HCT116 (cell line): Measurements from ENCODE around the gene PEMT. TPM values are rescaled to one million over a fixed set of nuclear protein-coding genes. Genes with fewer than 3 reads are reported as not detected.

Experiments used
- ATAC-seq: fragments of 200-7000 bp; cut with Tn5 transposase; 2 replicates; pipeline ENCODE4 v1.9.1; 2020; ENCODE audit warnings: mild to moderate bottlenecking, moderate library complexity
- BruUV-seq: library from RNA; stranded (reverse); fragments of 400-500 nt; replicated peaks from 2 replicates; lab custom pipeline; 2021; lab: Mats Ljungman, UMichigan
- CTCF ChIA-PET: fragments of 300-600 bp; sonication (Branson Sonifier 250); formaldehyde crosslinking; loops from one replicate; lab custom pipeline; 2021; ENCODE audit warnings: antibody characterized with exemption; lab: Charles Lee
- POLR2A ChIA-PET: fragments of 300-600, 350-600 bp; sonication (Branson Sonifier 250); formaldehyde crosslinking; loops from one replicate; lab custom pipeline; 2021; ENCODE audit warnings: antibody characterized with exemption; lab: Charles Lee
- RAD21 ChIA-PET, 2 experiments: fragments of 300-600 bp; sonication (Branson Sonifier 250); formaldehyde crosslinking; loops; one replicate each; lab custom pipeline; 2023; ENCODE audit warnings: low total read pairs in 2 of 2; ENCODE audit not compliant: uncharacterized antibody in 2 of 2, unreplicated experiment in 2 of 2, low non-redundant PET in 1 of 2; lab: Charles Lee
- DNase-seq: peaks from one replicate; pipeline ENCODE4 v3.0.0-alpha.2; 2010; ENCODE audit warnings: low read depth, low spot score
- H2AFZ ChIP-seq: fragments of 200-600 bp; shearing (Covaris generic), sonication (generic); 2 replicates; pipeline ENCODE4 v1.6.1; 2017; ENCODE audit warnings: low read depth, mixed run types, mixed read lengths, antibody characterized with exemption, low read length; ENCODE audit not compliant: poor library complexity, severe bottlenecking
- H3K27ac ChIP-seq: 2 replicates; pipeline ENCODE4 v1.5.1; 2012; ENCODE audit warnings: low read depth, low read length
- H3K27me3 ChIP-seq: fragments of 200-600 bp; sonication (generic); 2 replicates; pipeline ENCODE4 v1.6.1; 2016; ENCODE audit warnings: mixed run types, low read length, mixed read lengths; ENCODE audit not compliant: insufficient read depth
- H3K36me3 ChIP-seq, 2 experiments: fragments of 200-500 bp in 1 of 2; fragments of 200-600 bp in 1 of 2; sonication (Bioruptor generic) in 1 of 2; sonication (generic) in 1 of 2; 2 replicates each; pipeline versions ENCODE4 v1.5.1 to v1.6.1; 2014 to 2016; ENCODE audit warnings: low read length in 2 of 2, inconsistent platforms in 1 of 2, mixed read lengths in 1 of 2, mixed run types in 1 of 2; ENCODE audit not compliant: insufficient read depth in 2 of 2, control insufficient read depth in 1 of 2
- H3K4me1 ChIP-seq, 2 experiments: fragments of 200-600 bp in 1 of 2; sonication (generic) in 1 of 2; 2 replicates each; pipeline versions ENCODE4 v1.5.1 to v1.6.1; 2012 to 2017; ENCODE audit warnings: low read length in 2 of 2, inconsistent platforms in 1 of 2, mild to moderate bottlenecking in 1 of 2, mixed read lengths in 1 of 2, mixed run types in 1 of 2, moderate library complexity in 1 of 2; ENCODE audit not compliant: insufficient read depth in 2 of 2, control insufficient read depth in 1 of 2
- H3K4me2 ChIP-seq: fragments of 200-600 bp; sonication (generic); 2 replicates; pipeline ENCODE4 v1.6.1; 2017; ENCODE audit warnings: mixed run types, low read length, mixed read lengths
- H3K4me3 ChIP-seq, 2 experiments: fragments of 200-600 bp in 1 of 2; sonication (generic) in 1 of 2; replicated peaks in 1 of 2; 2 replicates each; pipeline ENCODE4 v1.5.1; 2011 to 2016; ENCODE audit warnings: low read length in 2 of 2, control low read depth in 1 of 2, low read depth in 1 of 2, mild to moderate bottlenecking in 1 of 2, mixed read lengths in 1 of 2, mixed run types in 1 of 2
- H3K79me2 ChIP-seq: fragments of 200-600 bp; sonication (generic); 2 replicates; pipeline ENCODE4 v1.6.1; 2017; ENCODE audit warnings: mild to moderate bottlenecking, mixed run types, low read length, moderate library complexity, mixed read lengths; ENCODE audit not compliant: insufficient read depth
- H3K9ac ChIP-seq: fragments of 200-600 bp; sonication (generic); 2 replicates; pipeline ENCODE4 v1.6.1; 2016; ENCODE audit warnings: low read length, mixed read lengths
- H3K9me2 ChIP-seq: fragments of 200-600 bp; sonication (generic), shearing (Covaris generic); 2 replicates; pipeline ENCODE4 v1.6.1; 2017; ENCODE audit warnings: mixed run types, mild to moderate bottlenecking, moderate library complexity; ENCODE audit not compliant: insufficient read depth
- H3K9me3 ChIP-seq, 2 experiments: fragments of 200-500 bp in 1 of 2; fragments of 200-600 bp in 1 of 2; sonication (Bioruptor generic) in 1 of 2; sonication (generic) in 1 of 2; 2 replicates each; pipeline ENCODE4 v1.6.1; 2014 to 2017; ENCODE audit warnings: low read length in 2 of 2, mixed read lengths in 2 of 2, inconsistent platforms in 1 of 2, low read depth in 1 of 2, mild to moderate bottlenecking in 1 of 2, mixed run types in 1 of 2, moderate library complexity in 1 of 2; ENCODE audit not compliant: control insufficient read depth in 1 of 2, insufficient read depth in 1 of 2
- H4K20me1 ChIP-seq: fragments of 200-600 bp; sonication (generic), shearing (Covaris generic); 2 replicates; pipeline ENCODE4 v1.6.1; 2017; ENCODE audit warnings: mixed run types, mild to moderate bottlenecking, moderate library complexity; ENCODE audit not compliant: insufficient read depth
- ATF3 ChIP-seq: IDR thresholded peaks from 2 replicates; pipeline ENCODE4 v1.6.1; 2012
- EGR1 ChIP-seq: IDR thresholded peaks from 2 replicates; pipeline ENCODE4 v1.6.1; 2012; ENCODE audit warnings: low read depth
- EZH2phosphoT487 ChIP-seq: fragments of 200-600 bp; IDR thresholded peaks from 2 replicates; pipeline ENCODE4 v1.6.1; 2018; ENCODE audit warnings: antibody characterized with exemption, borderline replicate concordance
- FOSL1 ChIP-seq: IDR thresholded peaks from 2 replicates; pipeline ENCODE4 v1.6.1; 2012; ENCODE audit warnings: low read depth
- MAX ChIP-seq: IDR thresholded peaks from 2 replicates; pipeline ENCODE4 v1.6.1; 2012
- POLR2A ChIP-seq: IDR thresholded peaks from 2 replicates; pipeline ENCODE4 v1.7.0; 2011; ENCODE audit warnings: borderline replicate concordance; ENCODE audit not compliant: insufficient read depth, insufficient read length; ENCODE audit errors: extremely low read depth
- RAD21 ChIP-seq: IDR thresholded peaks from 2 replicates; pipeline ENCODE4 v1.6.1; 2012; ENCODE audit warnings: low read depth, mild to moderate bottlenecking
- SIN3A ChIP-seq: IDR thresholded peaks from 2 replicates; pipeline ENCODE4 v1.6.1; 2012; ENCODE audit warnings: low read depth
- SP1 ChIP-seq: IDR thresholded peaks from 2 replicates; pipeline ENCODE4 v1.6.1; 2012; ENCODE audit warnings: low read depth
- TCF7L2 ChIP-seq: IDR thresholded peaks from 2 replicates; pipeline ENCODE4 v1.7.0; 2011; ENCODE audit warnings: borderline replicate concordance, inconsistent platforms; ENCODE audit not compliant: insufficient read depth, insufficient read length; ENCODE audit errors: extremely low read depth
- ZFX ChIP-seq: fragments of 450-650 bp; IDR thresholded peaks from 2 replicates; pipeline ENCODE4 v1.6.1; 2017
- ZNF274 ChIP-seq: fragments of 200-500 bp; sonication (Bioruptor generic); IDR thresholded peaks from 2 replicates; pipeline ENCODE4 v1.6.1; 2014; ENCODE audit warnings: mild to moderate bottlenecking, low read depth, low read length, inconsistent platforms
- intact Hi-C: fragments of 100-400 bp; cut with micrococcal nuclease; formaldehyde crosslinking; loops from 2 replicates; pipeline ENCODE4 v1.10.0; 2022
- total RNA-seq: library from RNA; stranded (reverse); gene quantifications from one replicate; pipeline ENCODE4 v1.2.1, GENCODE V29; 2021; ENCODE audit not compliant: unreplicated experiment
- TF ChIP-seq, protein P1 (sequence below), 3 experiments: fragments of 200-600 bp in 1 of 3; sonication (generic) in 1 of 3; IDR thresholded peaks in 2 of 3; conservative IDR thresholded peaks in 1 of 3; 2 replicates each; pipeline ENCODE4 v1.5.1; 2012 to 2017; ENCODE audit warnings: low read depth in 2 of 3, low read length in 2 of 3, antibody characterized with exemption in 1 of 3, borderline replicate concordance in 1 of 3, control low read depth in 1 of 3, mild to moderate bottlenecking in 1 of 3, mixed read lengths in 1 of 3, mixed run types in 1 of 3, moderate library complexity in 1 of 3; ENCODE audit not compliant: insufficient read depth in 1 of 3
- TF ChIP-seq, protein P2 (sequence below): IDR thresholded peaks from 2 replicates; pipeline ENCODE4 v1.6.1; 2011; ENCODE audit warnings: mild to moderate bottlenecking, low read length, moderate library complexity; ENCODE audit not compliant: insufficient replicate concordance; ENCODE audit errors: extremely low read depth

Gene PEMT
- total RNA-seq, 1 experiment from 2014 or later = 52.1 TPM

GRCh38 chr17:17508646-17509591 is 82.6 kb downstream of the PEMT start:
- Histone ChIP-seq H3K27me3 (no peaks in the 10 kb centered on the region), H2AFZ (no peak overlapping the region), H3K9ac (no peak overlapping the region), H4K20me1 (no peaks in the 10 kb centered on the region), H3K4me2 (no peak overlapping the region), H3K9me2 (no peaks in the 10 kb centered on the region), H3K79me2 (no peaks in the 10 kb centered on the region), H3K9me3 (no peaks in the 10 kb centered on the region), H3K4me1 (peaks cover 5 to 32% of the 10 kb centered on the region in 2 experiments; a peak in 3 of 4 replicates), H3K36me3 (no peaks in the 10 kb centered on the region), H3K4me3 (no peak overlapping the region), H3K27ac (no peak overlapping the region)
- CTCF ChIA-PET = interaction anchor here (0.8 kb wide), 1 partner anchor 12 kb away, joined by 3 read pairs; no protein-coding TSS in a partner anchor
- ATAC-seq (no peak), DNase-seq (no peak)
- intact Hi-C loops = no loop called here
- no peak for TF ChIP-seq ZNF274
- TF ChIP-seq, protein P1, sequence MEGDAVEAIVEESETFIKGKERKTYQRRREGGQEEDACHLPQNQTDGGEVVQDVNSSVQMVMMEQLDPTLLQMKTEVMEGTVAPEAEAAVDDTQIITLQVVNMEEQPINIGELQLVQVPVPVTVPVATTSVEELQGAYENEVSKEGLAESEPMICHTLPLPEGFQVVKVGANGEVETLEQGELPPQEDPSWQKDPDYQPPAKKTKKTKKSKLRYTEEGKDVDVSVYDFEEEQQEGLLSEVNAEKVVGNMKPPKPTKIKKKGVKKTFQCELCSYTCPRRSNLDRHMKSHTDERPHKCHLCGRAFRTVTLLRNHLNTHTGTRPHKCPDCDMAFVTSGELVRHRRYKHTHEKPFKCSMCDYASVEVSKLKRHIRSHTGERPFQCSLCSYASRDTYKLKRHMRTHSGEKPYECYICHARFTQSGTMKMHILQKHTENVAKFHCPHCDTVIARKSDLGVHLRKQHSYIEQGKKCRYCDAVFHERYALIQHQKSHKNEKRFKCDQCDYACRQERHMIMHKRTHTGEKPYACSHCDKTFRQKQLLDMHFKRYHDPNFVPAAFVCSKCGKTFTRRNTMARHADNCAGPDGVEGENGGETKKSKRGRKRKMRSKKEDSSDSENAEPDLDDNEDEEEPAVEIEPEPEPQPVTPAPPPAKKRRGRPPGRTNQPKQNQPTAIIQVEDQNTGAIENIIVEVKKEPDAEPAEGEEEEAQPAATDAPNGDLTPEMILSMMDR (IDR thresholded peaks at IDR 0.05 in 2 of 3, conservative IDR thresholded peaks at IDR 0.05 in 1 of 3; ENCODE audit: borderline replicate concordance in 1 of 3, insufficient read depth in 1 of 3, low read depth in 2 of 3, low read length in 2 of 3) = no peak
- no peak for TF ChIP-seq EZH2phosphoT487
- no peak for TF ChIP-seq ZFX
- TF ChIP-seq FOSL1 = no peak
- TF ChIP-seq SP1 = no peak
- no peak for TF ChIP-seq RAD21
- TF ChIP-seq SIN3A = no peak
- TF ChIP-seq POLR2A = no peak
- TF ChIP-seq TCF7L2 = no peak
- no peak for TF ChIP-seq ATF3
- no peak for TF ChIP-seq EGR1
- no peak for TF ChIP-seq MAX
- TF ChIP-seq, protein P2, sequence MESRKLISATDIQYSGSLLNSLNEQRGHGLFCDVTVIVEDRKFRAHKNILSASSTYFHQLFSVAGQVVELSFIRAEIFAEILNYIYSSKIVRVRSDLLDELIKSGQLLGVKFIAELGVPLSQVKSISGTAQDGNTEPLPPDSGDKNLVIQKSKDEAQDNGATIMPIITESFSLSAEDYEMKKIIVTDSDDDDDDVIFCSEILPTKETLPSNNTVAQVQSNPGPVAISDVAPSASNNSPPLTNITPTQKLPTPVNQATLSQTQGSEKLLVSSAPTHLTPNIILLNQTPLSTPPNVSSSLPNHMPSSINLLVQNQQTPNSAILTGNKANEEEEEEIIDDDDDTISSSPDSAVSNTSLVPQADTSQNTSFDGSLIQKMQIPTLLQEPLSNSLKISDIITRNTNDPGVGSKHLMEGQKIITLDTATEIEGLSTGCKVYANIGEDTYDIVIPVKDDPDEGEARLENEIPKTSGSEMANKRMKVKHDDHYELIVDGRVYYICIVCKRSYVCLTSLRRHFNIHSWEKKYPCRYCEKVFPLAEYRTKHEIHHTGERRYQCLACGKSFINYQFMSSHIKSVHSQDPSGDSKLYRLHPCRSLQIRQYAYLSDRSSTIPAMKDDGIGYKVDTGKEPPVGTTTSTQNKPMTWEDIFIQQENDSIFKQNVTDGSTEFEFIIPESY = no peak
- POLR2A ChIA-PET = no interaction called here
- no TSS peak for BruUV-seq
- RAD21 ChIA-PET = no interaction called here
